HG02885 (cell line): Measurements from ENCODE around the gene ZFYVE28.
A peak's percentile ranks its signal among the peaks of the same experiment; 100 is the strongest.

Experiments used
- ATAC-seq: cut with Tn5 transposase; IDR thresholded peaks from one replicate; pipeline ENCODE4 v1.9.1; 2021; ENCODE audit warnings: mild to moderate bottlenecking; ENCODE audit not compliant: unreplicated experiment, poor library complexity

The ZFYVE28 gene

DNA sequence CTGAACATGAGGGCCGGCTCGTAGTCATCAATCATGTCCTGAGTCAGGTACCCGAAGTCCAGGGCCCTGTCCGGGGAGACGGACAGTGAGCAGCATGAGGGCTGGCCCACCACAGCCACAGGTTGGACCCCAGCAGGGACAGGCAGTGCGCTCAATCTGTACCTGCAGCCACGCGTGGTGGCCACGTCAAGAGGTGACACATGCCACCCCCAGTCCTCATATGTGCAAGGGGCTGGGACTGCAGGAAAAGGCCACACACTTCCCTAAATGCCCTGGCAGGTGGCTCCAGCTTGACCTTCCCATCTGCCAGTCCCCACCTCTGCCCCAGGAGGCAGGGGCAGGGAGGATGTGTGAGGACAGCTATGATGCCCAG, 82.7 kb downstream of the ZFYVE28 start:
- no peak for ATAC-seq

GRCh38 chr4:2334826-2335728, 83.4 kb downstream of the ZFYVE28 start:
- no peak for ATAC-seq

GRCh38 chr4:2333916-2334644, 84.4 kb downstream of the ZFYVE28 start:
- ATAC-seq: no peak

- ATAC-seq: peak; percentile 67
Observed at GRCh38 chr4:2333356-2333841, 85.0 kb downstream of the ZFYVE28 start.

DNA sequence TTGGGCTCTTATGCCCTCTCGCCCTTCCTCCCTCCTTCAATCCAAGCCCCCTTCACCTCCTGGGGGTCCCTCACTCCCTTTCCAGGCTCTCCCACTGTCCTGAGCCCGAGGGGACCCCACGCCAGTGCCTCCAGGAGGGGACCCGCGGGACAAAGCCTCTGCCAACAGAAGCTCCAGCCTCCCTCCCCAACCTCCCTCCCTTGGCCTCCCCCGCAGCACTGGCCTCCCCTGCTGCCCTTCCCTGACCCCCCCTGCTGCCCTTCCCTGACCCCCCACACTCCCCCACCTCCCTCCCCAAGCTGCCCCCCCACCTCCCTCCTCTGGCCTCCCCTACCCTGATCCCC, 85.5 kb downstream of the ZFYVE28 start:
- ATAC-seq: no peak

DNA sequence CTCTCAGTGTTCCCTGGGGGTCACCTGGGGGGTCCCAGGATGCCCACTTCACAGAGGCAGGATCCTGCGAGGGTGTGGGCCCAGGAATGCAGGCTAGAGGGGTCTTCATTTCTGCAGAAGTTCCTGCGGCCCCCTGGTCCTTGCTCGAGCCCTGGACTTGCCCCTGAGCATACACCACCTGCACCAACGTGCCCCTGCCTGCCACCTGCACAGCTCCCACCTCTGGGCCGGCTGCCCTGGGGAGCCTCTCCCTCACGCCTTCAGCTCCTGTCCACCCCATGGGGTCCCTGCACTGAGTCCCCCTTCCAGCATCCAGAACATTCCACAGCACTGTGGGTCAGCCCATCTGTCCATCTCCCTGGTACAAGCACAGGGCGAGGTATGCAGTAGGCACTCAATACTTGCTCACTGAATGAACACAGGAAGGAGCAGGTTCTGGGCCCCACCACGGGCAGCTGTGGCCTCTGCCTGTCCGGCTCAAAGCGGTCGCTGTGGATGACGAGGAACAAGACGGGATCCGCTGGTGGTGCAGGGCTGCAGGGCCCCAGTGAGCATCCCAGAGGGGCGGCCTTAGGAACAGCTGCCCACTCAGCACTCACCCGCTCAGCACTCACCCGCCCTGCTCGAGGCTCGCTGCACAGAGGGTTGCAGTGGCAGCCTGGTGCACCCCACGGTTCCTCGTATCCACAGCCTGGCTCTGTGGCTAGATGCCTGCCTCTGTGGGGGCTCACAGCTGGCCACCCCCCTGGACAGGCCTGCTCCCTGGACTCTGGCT, 86.1 kb downstream of the ZFYVE28 start:
- no peak for ATAC-seq

DNA sequence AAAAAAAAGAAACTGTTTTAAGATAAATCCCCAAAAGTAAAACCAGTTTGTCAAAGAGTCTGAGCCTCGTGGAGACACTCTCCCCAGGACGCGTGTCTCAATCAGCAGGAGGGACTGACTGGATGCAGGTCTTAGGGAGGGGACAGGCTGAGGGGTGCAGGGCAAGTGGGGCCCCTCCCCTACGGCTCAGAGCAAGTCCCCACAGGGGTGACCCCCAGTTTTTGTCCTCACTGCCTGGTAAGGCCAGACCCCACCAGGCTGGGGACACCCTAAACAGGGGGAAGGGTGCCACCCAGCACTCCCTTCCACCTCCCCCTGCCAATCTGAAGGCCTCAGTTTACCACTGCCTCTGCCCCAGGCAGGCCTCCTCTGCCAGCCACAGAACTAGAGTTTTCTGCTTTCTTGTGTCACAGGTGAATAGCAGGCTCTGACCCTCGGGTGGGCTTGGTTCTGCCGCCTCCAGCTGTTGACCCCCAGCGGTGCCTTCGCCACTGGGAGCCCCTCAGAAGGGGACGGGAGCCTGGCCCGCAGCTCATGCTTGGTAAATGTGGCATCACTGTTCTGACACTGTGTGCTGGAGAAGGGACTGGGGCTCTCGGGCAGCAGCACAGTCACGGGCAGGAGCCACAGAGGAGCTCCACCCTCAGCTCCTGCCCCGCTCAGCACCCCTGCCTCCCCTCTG, 86.8 kb downstream of the ZFYVE28 start:
- no peak for ATAC-seq

GRCh38 chr4:2331043-2331420, 87.4 kb downstream of the ZFYVE28 start:
- ATAC-seq: no peak

GRCh38 chr4:2330091-2331042, 88.1 kb downstream of the ZFYVE28 start:
- no peak for ATAC-seq

- no peak for ATAC-seq
Observed at GRCh38 chr4:2327579-2327978, 90.9 kb downstream of the ZFYVE28 start.

DNA sequence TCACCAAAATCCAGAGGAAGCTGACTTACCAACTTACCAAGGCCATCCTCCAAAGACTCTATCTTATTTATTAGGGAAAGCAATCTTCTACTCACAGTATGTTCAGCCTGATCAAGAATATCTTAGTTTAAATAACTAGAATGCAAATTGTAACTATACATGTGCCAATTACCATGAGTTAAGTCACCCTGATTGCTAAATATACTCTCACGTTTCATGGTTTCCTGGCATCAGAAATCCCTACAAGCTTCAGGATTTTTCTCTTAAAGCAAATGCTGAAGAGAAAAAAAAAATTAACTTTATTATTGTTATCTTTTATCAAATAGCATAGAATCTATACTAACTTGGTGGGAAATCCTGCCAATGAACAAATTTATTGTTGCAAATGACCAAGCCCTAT, 93.6 kb downstream of the ZFYVE28 start:
- no peak for ATAC-seq

- ATAC-seq: no peak
Observed at GRCh38 chr4:2322841-2323240, 95.6 kb downstream of the ZFYVE28 start.

GRCh38 chr4:2322227-2322626, 96.2 kb downstream of the ZFYVE28 start:
- ATAC-seq: no peak

- no peak for ATAC-seq
Observed at GRCh38 chr4:2321279-2322196, 96.9 kb downstream of the ZFYVE28 start.

DNA sequence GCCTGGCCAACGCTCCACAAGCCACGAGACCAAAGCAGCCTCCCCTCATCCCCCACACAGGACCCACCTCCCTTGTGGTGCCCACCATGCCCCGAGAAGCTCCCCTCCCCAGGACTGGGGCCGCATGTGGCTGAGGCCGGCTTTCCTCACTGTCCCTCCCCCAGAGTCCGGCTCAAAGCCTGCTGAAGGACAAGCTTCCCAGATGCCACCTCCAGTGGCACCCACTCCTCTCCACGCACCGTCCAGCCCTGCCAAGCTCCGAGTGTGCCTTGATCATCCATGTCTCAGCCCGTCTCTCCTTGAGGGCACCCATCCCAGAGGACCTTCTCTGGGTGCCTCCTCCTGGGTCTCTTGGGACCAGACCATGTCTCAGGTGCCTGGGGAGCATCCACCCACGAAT, 97.7 kb downstream of the ZFYVE28 start:
- ATAC-seq: no peak

- no peak for ATAC-seq
Observed at GRCh38 chr4:2320152-2320551, 98.3 kb downstream of the ZFYVE28 start.

DNA sequence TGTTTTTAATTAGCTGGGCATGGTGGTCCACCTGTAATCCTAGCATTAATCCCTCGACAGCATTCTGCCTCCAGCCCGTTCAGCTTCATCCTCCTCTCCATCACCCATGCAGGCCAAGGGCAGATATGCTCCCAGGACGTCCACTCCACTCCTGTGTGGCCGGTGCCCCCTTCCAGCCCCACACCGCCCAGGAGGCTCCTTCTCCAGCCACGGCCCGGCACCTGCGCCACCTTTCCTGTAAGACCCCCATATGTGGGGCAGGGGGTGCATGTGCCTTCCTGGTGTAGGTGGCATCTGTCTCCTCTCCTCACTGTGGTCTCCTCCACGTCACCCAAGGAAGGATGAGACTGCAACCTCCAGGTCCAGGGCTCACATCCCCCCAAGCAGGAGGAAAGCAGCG, 99.6 kb downstream of the ZFYVE28 start:
- no peak for ATAC-seq

DNA sequence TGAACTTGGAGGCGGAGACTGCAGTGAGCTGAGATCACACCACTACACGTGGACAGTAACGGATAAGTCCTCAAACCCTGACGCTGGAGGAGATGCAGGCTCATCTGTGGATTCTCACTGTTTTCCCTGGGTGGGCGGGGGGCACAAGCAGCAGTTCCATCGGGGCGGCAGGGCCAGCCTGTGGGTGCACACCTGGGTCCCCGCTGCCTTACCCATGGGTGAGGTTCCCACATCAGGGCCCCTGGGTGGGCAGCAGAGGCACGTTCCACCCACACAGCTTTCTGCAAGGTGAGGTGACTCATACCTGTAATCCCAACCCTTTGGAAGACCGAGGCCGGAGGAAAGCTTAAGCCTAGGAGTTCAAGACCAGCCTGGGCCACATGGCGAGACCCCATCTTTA, 100.0 kb downstream of the ZFYVE28 start:
- ATAC-seq: no peak
